Right lobe of liver (tissue), 4 donors: ENCODE results near the gene FRY.

ENCODE experiments used
- POLR2A ChIP-seq: fragments of 450-650 bp; IDR thresholded peaks from one replicate; pipeline ENCODE4 v1.6.1; 2017; ENCODE audit warnings: antibody characterized with exemption, mild to moderate bottlenecking
- TF ChIP-seq, protein P1 (sequence below), 4 donors: fragments of 200-600 bp in 3 of 4; fragments of 450-650 bp in 1 of 4; IDR thresholded peaks; one replicate each; pipeline versions ENCODE4 v1.5.1 to v1.8.0; 2016 to 2022; ENCODE audit warnings: antibody characterized with exemption in 4 of 4, mild to moderate bottlenecking in 2 of 4
- donor health status: DM: no; HTN: no; CAD: no.
- donor health status: DM: no; HTN: no; CAD: no.
- donor health status: DM: no; HTN: yes; CAD: no.

- TF ChIP-seq, protein P1, sequence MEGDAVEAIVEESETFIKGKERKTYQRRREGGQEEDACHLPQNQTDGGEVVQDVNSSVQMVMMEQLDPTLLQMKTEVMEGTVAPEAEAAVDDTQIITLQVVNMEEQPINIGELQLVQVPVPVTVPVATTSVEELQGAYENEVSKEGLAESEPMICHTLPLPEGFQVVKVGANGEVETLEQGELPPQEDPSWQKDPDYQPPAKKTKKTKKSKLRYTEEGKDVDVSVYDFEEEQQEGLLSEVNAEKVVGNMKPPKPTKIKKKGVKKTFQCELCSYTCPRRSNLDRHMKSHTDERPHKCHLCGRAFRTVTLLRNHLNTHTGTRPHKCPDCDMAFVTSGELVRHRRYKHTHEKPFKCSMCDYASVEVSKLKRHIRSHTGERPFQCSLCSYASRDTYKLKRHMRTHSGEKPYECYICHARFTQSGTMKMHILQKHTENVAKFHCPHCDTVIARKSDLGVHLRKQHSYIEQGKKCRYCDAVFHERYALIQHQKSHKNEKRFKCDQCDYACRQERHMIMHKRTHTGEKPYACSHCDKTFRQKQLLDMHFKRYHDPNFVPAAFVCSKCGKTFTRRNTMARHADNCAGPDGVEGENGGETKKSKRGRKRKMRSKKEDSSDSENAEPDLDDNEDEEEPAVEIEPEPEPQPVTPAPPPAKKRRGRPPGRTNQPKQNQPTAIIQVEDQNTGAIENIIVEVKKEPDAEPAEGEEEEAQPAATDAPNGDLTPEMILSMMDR (IDR thresholded peaks at IDR 0.05): no peak
- TF ChIP-seq POLR2A: no peak
Observed at GRCh38 chr13:32001769-32002168, 29.8 kb upstream of the FRY start.
